DOHH2 (cell line): ENCODE data around the gene ELOA.
A peak's percentile ranks its signal among the peaks of the same experiment; 100 is the strongest.

Experiments used
- H3F3A ChIP-seq: fragments of 200-600 bp; sonication (generic), shearing (Covaris generic); 2 replicates; pipeline ENCODE4 v1.6.0; 2016; ENCODE audit warnings: antibody characterized with exemption, mild to moderate bottlenecking; ENCODE audit not compliant: control insufficient read depth, insufficient read depth
- H3K27ac ChIP-seq: fragments of 200-600 bp; sonication (generic); 2 replicates; pipeline ENCODE4 v1.5.1; 2014; ENCODE audit warnings: low read depth, mild to moderate bottlenecking, low read length, moderate library complexity
- H3K27me3 ChIP-seq: fragments of 200-600 bp; sonication (generic); 2 replicates; pipeline ENCODE4 v1.6.1; 2014; ENCODE audit warnings: mild to moderate bottlenecking, low read length, mixed read lengths; ENCODE audit not compliant: control insufficient read depth
- H3K36me3 ChIP-seq: fragments of 200-600 bp; sonication (generic); 2 replicates; pipeline ENCODE4 v1.6.1; 2014; ENCODE audit warnings: mild to moderate bottlenecking, low read length, moderate library complexity, mixed read lengths; ENCODE audit not compliant: control insufficient read depth
- H3K4me1 ChIP-seq: fragments of 200-600 bp; sonication (generic); 2 replicates; pipeline ENCODE4 v1.6.1; 2014; ENCODE audit warnings: mild to moderate bottlenecking, low read length, mixed read lengths; ENCODE audit not compliant: control insufficient read depth
- H3K4me2 ChIP-seq: fragments of 200-600 bp; sonication (generic); 2 replicates; pipeline ENCODE4 v1.6.0; 2014; ENCODE audit warnings: mild to moderate bottlenecking, low read length, moderate library complexity
- H3K4me3 ChIP-seq: fragments of 200-600 bp; sonication (generic); 2 replicates; pipeline ENCODE4 v1.5.1; 2014; ENCODE audit warnings: mild to moderate bottlenecking, low read length, mixed read lengths
- H3K79me2 ChIP-seq: fragments of 200-600 bp; sonication (generic); 2 replicates; pipeline ENCODE4 v1.6.1; 2014; ENCODE audit warnings: mild to moderate bottlenecking, low read length, mixed read lengths; ENCODE audit not compliant: control insufficient read depth
- H3K9me2 ChIP-seq: fragments of 200-600 bp; sonication (generic); replicated peaks from 2 replicates; pipeline ENCODE4 v1.6.1; 2014; ENCODE audit warnings: mild to moderate bottlenecking, low read length, mixed read lengths; ENCODE audit not compliant: control insufficient read depth
- H3K9me3 ChIP-seq: fragments of 200-600 bp; sonication (generic); 2 replicates; pipeline ENCODE4 v1.6.1; 2014; ENCODE audit warnings: antibody characterized with exemption, low read length, mixed read lengths; ENCODE audit not compliant: control insufficient read depth, insufficient read depth
- H4K20me1 ChIP-seq: fragments of 200-600 bp; sonication (generic); 2 replicates; pipeline ENCODE4 v1.6.0; 2014; ENCODE audit warnings: low read depth, mild to moderate bottlenecking, antibody characterized with exemption, low read length, moderate library complexity; ENCODE audit not compliant: control insufficient read depth, insufficient read depth
- CTCF ChIP-seq: fragments of 200-600 bp; sonication (generic); IDR thresholded peaks from one replicate; pipeline ENCODE4 v1.5.1; 2014; ENCODE audit warnings: antibody characterized with exemption, mild to moderate bottlenecking, low read depth, low read length; ENCODE audit not compliant: poor library complexity, severe bottlenecking
- EZH2phosphoT487 ChIP-seq: fragments of 200-600 bp; sonication (generic); IDR thresholded peaks from 2 replicates; pipeline ENCODE4 v1.6.1; 2017; ENCODE audit warnings: borderline replicate concordance, mild to moderate bottlenecking, antibody characterized with exemption, low read length, moderate library complexity, mixed read lengths

ELOA gene

GRCh38 chr1:23787701-23788100, 44.4 kb downstream of the ELOA start:
- H3K36me3 ChIP-seq, result peaks cover 42% of the 10 kb centered on the region

GRCh38 chr1:23788695-23789094, 45.4 kb downstream of the ELOA start:
- Histone ChIP-seq H3K9me3 (no peaks in the 10 kb centered on the region), H3K4me2 (no peak overlapping the region), H3K27ac (no peak overlapping the region), H3K27me3 (no peaks in the 10 kb centered on the region), H3F3A (peaks cover 15% of the 10 kb centered on the region), H3K9me2 (no peaks in the 10 kb centered on the region), H3K4me1 (peaks cover 18% of the 10 kb centered on the region), H3K79me2 (peaks cover 36% of the 10 kb centered on the region), H4K20me1 (no peaks in the 10 kb centered on the region), H3K4me3 (no peak overlapping the region), H3K36me3 (peaks cover 48% of the 10 kb centered on the region)
- no peak for TF ChIP-seq CTCF
- TF ChIP-seq EZH2phosphoT487, result no peak

More at GRCh38 chr1:23787701-23788100, 44.4 kb downstream of the ELOA start:
- Histone ChIP-seq H3K9me3 (no peaks in the 10 kb centered on the region), H4K20me1 (no peaks in the 10 kb centered on the region), H3K4me3 (no peak overlapping the region), H3K27me3 (no peaks in the 10 kb centered on the region), H3K4me1 (peaks cover 12% of the 10 kb centered on the region), H3F3A (peaks cover 15% of the 10 kb centered on the region), H3K4me2 (no peak overlapping the region), H3K27ac (no peak overlapping the region), H3K9me2 (no peaks in the 10 kb centered on the region), H3K79me2 (peaks cover 32% of the 10 kb centered on the region)
- TF ChIP-seq EZH2phosphoT487 (no peak), CTCF (no peak)

GRCh38 chr1:23790696-23791515, 47.6 kb downstream of the ELOA start, which contains the start of gene LYPLA2:
LYPLA2 (plus strand) TSS chr1:23791145; CDS start chr1:23792683, 1,538 bp downstream.
- peaks cover 18% of the 10 kb centered on the region for H3K4me1 ChIP-seq
- H4K20me1 ChIP-seq, result no peaks in the 10 kb centered on the region
- H3K4me3 ChIP-seq, result peak within 1 kb of the TSS; percentile 78
- peak within 1 kb of the TSS; percentile 82 for H3K4me2 ChIP-seq
- no peaks in the 10 kb centered on the region for H3K9me2 ChIP-seq
- peaks cover 28% of the 10 kb centered on the region for H3K79me2 ChIP-seq
- no peaks in the 10 kb centered on the region for H3K9me3 ChIP-seq
- H3K27ac ChIP-seq, result peak within 1 kb of the TSS; percentile 4
- H3K36me3 ChIP-seq, result peaks cover 35% of the 10 kb centered on the region
- H3F3A ChIP-seq, result peaks cover 13% of the 10 kb centered on the region
- no peak for TF ChIP-seq CTCF
- no peak for TF ChIP-seq EZH2phosphoT487
- H3K27me3 ChIP-seq, result no peaks in the 10 kb centered on the region
